HepG2 (cell line): ENCODE results near the gene MSI2. TPM values are rescaled to one million over a fixed set of nuclear protein-coding genes. Genes with fewer than 3 reads are reported as not detected.

Source experiments
- ATAC-seq: fragments of 200-7000 bp; cut with Tn5 transposase; 3 replicates; pipeline ENCODE4 v1.9.1; 2020; ENCODE audit warnings: mild to moderate bottlenecking, moderate library complexity
- BruUV-seq: library from RNA; stranded (reverse); fragments of 400-500 nt; replicated peaks from 2 replicates; lab custom pipeline; 2021; lab: Mats Ljungman, UMichigan
- CTCF ChIA-PET: fragments of 300-600 bp; formaldehyde crosslinking; extraction: SDS; loops from one replicate; lab custom pipeline; 2021; ENCODE audit warnings: low total read pairs, inconsistent platforms, low intra/inter-chr PET ratio; lab: Yijun Ruan, JAX
- POLR2A ChIA-PET: fragments of 350-600 bp; sonication (Branson Sonifier 250); formaldehyde crosslinking; loops from one replicate; lab custom pipeline; 2020; ENCODE audit warnings: antibody characterized with exemption, inconsistent platforms; lab: Yijun Ruan, JAX
- DNase-seq: peaks from one replicate; pipeline ENCODE4 v3.0.0-alpha.2; 2015; ENCODE audit warnings: low spot score
- FAIRE-seq: peaks from 3 replicates; lab custom pipeline; 2011; peaks lifted over from hg19 to GRCh38; lab: Jason Lieb, UNC
- H2AFZ ChIP-seq: one replicate; pipeline ENCODE4 v1.6.1; 2011; ENCODE audit warnings: low read length, inconsistent platforms
- H3K27ac ChIP-seq: fragments of 300-600 bp; 3 replicates; pipeline ENCODE4 v1.8.0; 2011; ENCODE audit warnings: mixed run types, mild to moderate bottlenecking, mixed read lengths, low read length, inconsistent platforms; ENCODE audit not compliant: insufficient read depth; ENCODE audit errors: extremely low read length
- H3K27me3 ChIP-seq, 2 experiments: fragments of 200-600 bp in 1 of 2; 2 replicates in 1 of 2; 3 replicates in 1 of 2; pipeline versions ENCODE4 v1.6.0 to v1.8.0; 2011; ENCODE audit warnings: low read length in 2 of 2, mild to moderate bottlenecking in 2 of 2, moderate library complexity in 2 of 2, inconsistent platforms in 1 of 2; ENCODE audit not compliant: insufficient read depth in 2 of 2, control insufficient read depth in 1 of 2
- H3K36me3 ChIP-seq, 2 experiments: fragments of 200-600 bp in 1 of 2; replicated peaks in 1 of 2; 2 replicates in 1 of 2; 3 replicates in 1 of 2; pipeline versions ENCODE4 v1.5.1 to v1.8.0; 2011; ENCODE audit warnings: low read length in 2 of 2, inconsistent platforms in 1 of 2; ENCODE audit not compliant: insufficient read depth in 2 of 2, control insufficient read depth in 1 of 2
- H3K4me1 ChIP-seq: 2 replicates; pipeline ENCODE4 v1.5.1; 2012; ENCODE audit warnings: low read length, inconsistent platforms; ENCODE audit not compliant: insufficient read depth
- H3K4me2 ChIP-seq: 2 replicates; pipeline ENCODE4 v1.6.0; 2011; ENCODE audit warnings: low read depth, low read length, inconsistent platforms
- H3K4me3 ChIP-seq, 3 experiments: fragments of 200-600 bp in 1 of 3; sonication (generic), shearing (Covaris generic) in 1 of 3; replicated peaks in 1 of 3; 2 replicates each; pipeline ENCODE4 v1.5.1; 2011 to 2016; ENCODE audit warnings: low read length in 3 of 3, inconsistent platforms in 2 of 3, low read depth in 2 of 3, mild to moderate bottlenecking in 2 of 3, control low read depth in 1 of 3, mixed read lengths in 1 of 3; ENCODE audit not compliant: insufficient read depth in 1 of 3
- H3K79me2 ChIP-seq: one replicate; pipeline ENCODE4 v1.6.1; 2011; ENCODE audit warnings: low read length, inconsistent platforms; ENCODE audit not compliant: insufficient read depth
- H3K9ac ChIP-seq: 2 replicates; pipeline ENCODE4 v1.6.0; 2011; ENCODE audit warnings: mild to moderate bottlenecking, low read depth, low read length, inconsistent platforms; ENCODE audit not compliant: insufficient read depth
- H3K9me3 ChIP-seq: 2 replicates; pipeline ENCODE4 v1.5.1; 2012; ENCODE audit warnings: mild to moderate bottlenecking, low read length
- H4K20me1 ChIP-seq: 2 replicates; pipeline ENCODE4 v1.6.0; 2011; ENCODE audit warnings: inconsistent platforms, mild to moderate bottlenecking, low read length, moderate library complexity; ENCODE audit not compliant: insufficient read depth
- CREB1 ChIP-seq, 2 experiments: fragments of 450-650 bp in 1 of 2; IDR thresholded peaks; 2 replicates each; pipeline ENCODE4 v1.6.1; 2016 to 2017; ENCODE audit warnings: control low read depth in 1 of 2, mild to moderate bottlenecking in 1 of 2, missing compliant biosample characterization in 1 of 2, missing genetic modification characterization in 1 of 2
- DMAP1 ChIP-seq: IDR thresholded peaks from 2 replicates; pipeline ENCODE4 v1.6.1; 2016
- WGBS: methylation state at CpG from one replicate; pipeline ENCODE4 v1.1.6; 2017; ENCODE audit warnings: low lambda C conversion rate; 5-methylcytosine and 5-hydroxymethylcytosine counted together
- in situ Hi-C: cut with HindIII; loops from 2 replicates; pipeline ENCODE4 v1.10.0; 2017; ENCODE audit warnings: low pct_unique_long_range_greater_than_20kb; ENCODE audit not compliant: extremely low pct_ligation_motif_present
- intact Hi-C: fragments of 100-400 bp; cut with micrococcal nuclease; formaldehyde crosslinking; loops from one replicate; pipeline ENCODE4 v1.10.0; 2022; ENCODE audit not compliant: unreplicated experiment
- polyA plus RNA-seq, 8 experiments: library from polyadenylated mRNA; depleted of rRNA in 3 of 8; stranded (reverse) in 7 of 8; unstranded in 1 of 8; fragments of >200 nt; fragmentation: Illumina TruSeq in 4 of 8; extraction: Trizol in 4 of 8; gene quantifications; 2 replicates each; pipeline versions ENCODE4 v1.2.1 to v1.2.3, GENCODE V29; 2011 to 2016; ENCODE audit warnings: low read depth in 4 of 8, missing spikeins in 1 of 8, mixed read lengths in 1 of 8; ENCODE audit not compliant: insufficient read depth in 1 of 8
- total RNA-seq, 5 experiments: library from RNA; depleted of rRNA; stranded (reverse); fragments of >200 nt; fragmentation: Illumina TruSeq; extraction: Trizol; gene quantifications; 2 replicates each; pipeline ENCODE4 v1.2.3, GENCODE V29; 2016; ENCODE audit warnings: low read depth in 1 of 5
- TF ChIP-seq, protein P1 (sequence below): sonication (generic); formaldehyde crosslinking; IDR thresholded peaks from 2 replicates; pipeline ENCODE4 v1.4.0; 2020; ENCODE audit warnings: missing genetic modification reagents, borderline replicate concordance
- TF ChIP-seq, protein P2 (sequence below): IDR thresholded peaks from 2 replicates; pipeline ENCODE4 v1.6.1; 2016; ENCODE audit warnings: missing compliant biosample characterization, missing genetic modification reagents, borderline replicate concordance

MSI2 gene
- total and polyA plus RNA-seq, 2 of the 13 experiments (the other 11 are each of a cell fraction or from before 2014, with no cell fraction given): 77.5 to 78.4 TPM

DNA sequence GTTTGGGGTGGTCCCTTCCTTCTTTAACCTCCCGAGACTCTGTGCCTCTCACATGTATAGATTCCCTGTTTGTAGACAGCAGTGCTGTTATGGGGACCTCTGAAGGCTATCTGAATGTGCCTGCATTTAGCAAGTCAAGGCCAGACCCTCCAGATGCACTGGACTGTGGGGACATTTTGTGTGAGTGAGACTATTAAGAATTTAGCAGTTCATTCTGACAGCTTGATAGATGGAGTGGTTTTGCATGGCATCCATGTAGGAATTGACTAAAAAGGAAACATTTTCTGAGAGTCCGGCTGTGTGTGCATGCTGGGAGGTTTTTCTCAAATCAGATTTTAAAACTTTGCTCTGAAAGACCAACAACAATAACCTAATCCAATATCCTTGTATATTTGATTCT, 226.3 kb downstream of the MSI2 start (continued):
- TF ChIP-seq, protein P1, sequence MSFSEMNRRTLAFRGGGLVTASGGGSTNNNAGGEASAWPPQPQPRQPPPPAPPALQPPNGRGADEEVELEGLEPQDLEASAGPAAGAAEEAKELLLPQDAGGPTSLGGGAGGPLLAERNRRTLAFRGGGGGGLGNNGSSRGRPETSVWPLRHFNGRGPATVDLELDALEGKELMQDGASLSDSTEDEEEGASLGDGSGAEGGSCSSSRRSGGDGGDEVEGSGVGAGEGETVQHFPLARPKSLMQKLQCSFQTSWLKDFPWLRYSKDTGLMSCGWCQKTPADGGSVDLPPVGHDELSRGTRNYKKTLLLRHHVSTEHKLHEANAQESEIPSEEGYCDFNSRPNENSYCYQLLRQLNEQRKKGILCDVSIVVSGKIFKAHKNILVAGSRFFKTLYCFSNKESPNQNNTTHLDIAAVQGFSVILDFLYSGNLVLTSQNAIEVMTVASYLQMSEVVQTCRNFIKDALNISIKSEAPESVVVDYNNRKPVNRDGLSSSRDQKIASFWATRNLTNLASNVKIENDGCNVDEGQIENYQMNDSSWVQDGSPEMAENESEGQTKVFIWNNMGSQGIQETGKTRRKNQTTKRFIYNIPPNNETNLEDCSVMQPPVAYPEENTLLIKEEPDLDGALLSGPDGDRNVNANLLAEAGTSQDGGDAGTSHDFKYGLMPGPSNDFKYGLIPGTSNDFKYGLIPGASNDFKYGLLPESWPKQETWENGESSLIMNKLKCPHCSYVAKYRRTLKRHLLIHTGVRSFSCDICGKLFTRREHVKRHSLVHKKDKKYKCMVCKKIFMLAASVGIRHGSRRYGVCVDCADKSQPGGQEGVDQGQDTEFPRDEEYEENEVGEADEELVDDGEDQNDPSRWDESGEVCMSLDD (CRISPR knock-in tag): no peak

DNA sequence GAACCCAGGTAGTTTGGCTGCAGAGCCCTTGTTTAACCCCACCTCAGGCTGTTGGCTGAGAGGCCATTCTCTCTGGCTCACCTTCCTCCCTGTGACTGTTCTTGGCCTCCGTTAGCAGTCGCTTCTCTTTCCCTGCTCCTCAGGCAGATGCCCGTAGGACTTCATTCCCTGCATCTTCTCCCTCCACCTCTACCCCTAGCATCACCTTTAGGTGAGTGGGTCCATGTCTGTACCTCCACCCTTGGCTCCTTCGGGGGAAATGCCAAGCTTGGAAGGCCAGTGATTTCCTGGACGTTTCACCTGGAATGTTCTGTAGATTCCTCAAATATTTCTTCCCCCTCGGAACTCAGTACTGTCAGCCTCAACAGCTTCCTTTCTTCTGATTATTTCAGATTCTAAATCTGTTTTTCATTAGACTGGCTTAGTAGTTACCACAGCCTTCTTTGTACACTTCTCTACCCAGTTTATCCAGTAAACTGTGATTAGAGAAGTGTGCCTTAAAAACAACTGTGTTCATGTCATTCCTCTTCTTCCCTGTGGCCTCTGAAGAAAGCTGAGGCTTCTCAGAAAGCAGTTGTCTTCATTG, 227.9 kb downstream of the MSI2 start:
- BruUV-seq: no TSS peak
- in situ Hi-C loops: no loop called here

More for the DNA sequence above, 227.9 kb downstream of the MSI2 start:
- CTCF ChIA-PET: no interaction called here
- no peak for ATAC-seq
- TF ChIP-seq CREB1 (IDR thresholded peaks at IDR 0.05) (no peak), CREB1 (CRISPR knock-in tag; IDR thresholded peaks at IDR 0.05) (no peak), DMAP1 (CRISPR knock-in tag) (no peak)
- TF ChIP-seq, protein P2, sequence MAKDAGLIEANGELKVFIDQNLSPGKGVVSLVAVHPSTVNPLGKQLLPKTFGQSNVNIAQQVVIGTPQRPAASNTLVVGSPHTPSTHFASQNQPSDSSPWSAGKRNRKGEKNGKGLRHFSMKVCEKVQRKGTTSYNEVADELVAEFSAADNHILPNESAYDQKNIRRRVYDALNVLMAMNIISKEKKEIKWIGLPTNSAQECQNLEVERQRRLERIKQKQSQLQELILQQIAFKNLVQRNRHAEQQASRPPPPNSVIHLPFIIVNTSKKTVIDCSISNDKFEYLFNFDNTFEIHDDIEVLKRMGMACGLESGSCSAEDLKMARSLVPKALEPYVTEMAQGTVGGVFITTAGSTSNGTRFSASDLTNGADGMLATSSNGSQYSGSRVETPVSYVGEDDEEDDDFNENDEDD: no peak
- TF ChIP-seq, all 625 proteins: peak for 0
- Histone ChIP-seq H2AFZ (no peak overlapping the region), H3K9ac (no peak overlapping the region), H3K79me2 (peaks cover 11% of the 10 kb centered on the region), H3K4me2 (no peak overlapping the region), H4K20me1 (no peaks in the 10 kb centered on the region; the same call in 1 of the 2 replicates), H3K9me3 (no peaks in the 10 kb centered on the region), H3K27ac (no peak overlapping the region), H3K4me1 (peaks cover 9% of the 10 kb centered on the region), H3K4me3 (no peak overlapping the region), H3K36me3 (peaks cover 9 to 16% of the 10 kb centered on the region in 2 experiments; a peak in 4 of 5 replicates), H3K27me3 (no peaks in the 10 kb centered on the region)
- no peak for DNase-seq
- intact Hi-C loops: no loop called here
- no peak for FAIRE-seq
- 95% methylated on average over 6 of the region's 6 CpGs for WGBS
- POLR2A ChIA-PET: interaction anchor here (1.0 kb wide), 1 partner anchor 34 kb away, joined by 3 read pairs; no protein-coding TSS in a partner anchor
